GM12892 (cell line): ENCODE data around the gene LNPEP.
"Not testable (repeated sequence)": the region's sequence is repeated elsewhere in the genome, so short reads cannot be mapped to it uniquely, and the experiment has no call there.

Source experiments
- DNase-seq: peaks from one replicate; pipeline ENCODE4 v3.0.0; 2011; ENCODE audit not compliant: insufficient read length
- FAIRE-seq: peaks from 2 replicates; lab custom pipeline; 2011; peaks lifted over from hg19 to GRCh38; lab: Jason Lieb, UNC
- POLR2A ChIP-seq: IDR thresholded peaks from 2 replicates; pipeline ENCODE4 v1.6.1; 2011; ENCODE audit warnings: low read depth, low read length, control low read depth
- POLR2AphosphoS5 ChIP-seq: IDR thresholded peaks from 2 replicates; pipeline ENCODE4 v1.6.1; 2011; ENCODE audit warnings: low read depth, low read length, control low read depth
- TAF1 ChIP-seq: IDR thresholded peaks from 2 replicates; pipeline ENCODE4 v1.6.1; 2011; ENCODE audit warnings: low read depth, mild to moderate bottlenecking, control low read depth, low read length, borderline replicate concordance

LNPEP gene

GRCh38 chr5:97074859-97075489 lies 139.1 kb downstream of the LNPEP start:
- FAIRE-seq (no peak), DNase-seq (no peak)
- TF ChIP-seq POLR2AphosphoS5 (no peak), POLR2A (no peak), TAF1 (no peak)

GRCh38 chr5:97075649-97076048 lies 139.8 kb downstream of the LNPEP start:
- FAIRE-seq (no peak), DNase-seq (no peak)
- TF ChIP-seq POLR2AphosphoS5 (no peak), TAF1 (no peak), POLR2A (no peak)

GRCh38 chr5:97076098-97076497 lies 140.2 kb downstream of the LNPEP start:
- FAIRE-seq: no peak
- no peak for TF ChIP-seq POLR2A
- no peak for TF ChIP-seq POLR2AphosphoS5
- TF ChIP-seq TAF1: no peak
- no peak for DNase-seq

- FAIRE-seq (no peak), DNase-seq (no peak)
- no peak for TF ChIP-seq TAF1
- TF ChIP-seq POLR2AphosphoS5: no peak
- TF ChIP-seq POLR2A: no peak
These were observed 141.4 kb downstream of the LNPEP start for GRCh38 chr5:97077246-97077645.

- FAIRE-seq: peak; percentile 36
These were observed 143.3 kb downstream of the LNPEP start for GRCh38 chr5:97078958-97079743.

GRCh38 chr5:97084782-97085458 lies 149.0 kb downstream of the LNPEP start:
- not testable (repeated sequence) for DNase-seq, FAIRE-seq

More at GRCh38 chr5:97078958-97079743, 143.3 kb downstream of the LNPEP start:
- TF ChIP-seq TAF1 (no peak), POLR2A (no peak), POLR2AphosphoS5 (no peak)
- no peak for DNase-seq

- FAIRE-seq (no peak), DNase-seq (no peak)
- TF ChIP-seq POLR2A (no peak), POLR2AphosphoS5 (no peak), TAF1 (no peak)
These were observed 149.7 kb downstream of the LNPEP start for GRCh38 chr5:97085459-97086181.
